ENCODE results near the gene TP53TG3B.
"Not testable (repeated sequence)": the region's sequence is repeated elsewhere in the genome, so short reads cannot be mapped to it uniquely, and the experiment has no call there.

The TP53TG3B gene

DNA sequence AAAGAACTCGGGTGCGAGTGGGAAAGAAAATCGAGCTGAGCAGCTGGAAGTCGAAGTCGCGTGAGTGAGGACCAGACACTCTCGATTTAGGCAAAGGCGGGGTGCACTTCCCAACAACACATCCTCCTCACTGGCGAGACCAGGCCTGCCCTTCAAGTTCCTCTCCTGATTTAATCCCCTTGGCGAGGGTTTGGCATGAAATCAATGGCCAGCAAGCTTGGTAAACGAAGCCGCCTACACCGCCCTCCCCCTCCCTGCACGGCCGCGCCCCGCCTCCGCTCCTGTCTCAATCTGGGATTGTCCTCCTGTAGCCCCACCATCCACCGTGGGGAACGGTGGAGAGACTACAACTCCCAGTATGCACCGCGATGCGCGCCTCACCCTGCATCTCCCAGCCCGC lies at the start of gene TP53TG3B:
Gene TP53TG3B (plus strand): TSS at position 301 of the 400 bp plus-strand sequence. CDS start 68 bp downstream, at position 369.
- not testable (repeated sequence) for DNase-seq (ENCODE audit: low read depth, low spot score)

GRCh38 chr16:33336226-33337012 lies 24.2 kb upstream of the TP53TG3B start:
- not testable (repeated sequence) for DNase-seq (ENCODE audit: low read depth, low spot score)

- not testable (repeated sequence) for DNase-seq (ENCODE audit: low read depth, low spot score)
Measured at GRCh38 chr16:33337627-33338542, 22.8 kb upstream of the TP53TG3B start.

GRCh38 chr16:33338543-33338951 lies 22.1 kb upstream of the TP53TG3B start:
- not testable (repeated sequence) for DNase-seq (ENCODE audit: low read depth, low spot score)

DNA sequence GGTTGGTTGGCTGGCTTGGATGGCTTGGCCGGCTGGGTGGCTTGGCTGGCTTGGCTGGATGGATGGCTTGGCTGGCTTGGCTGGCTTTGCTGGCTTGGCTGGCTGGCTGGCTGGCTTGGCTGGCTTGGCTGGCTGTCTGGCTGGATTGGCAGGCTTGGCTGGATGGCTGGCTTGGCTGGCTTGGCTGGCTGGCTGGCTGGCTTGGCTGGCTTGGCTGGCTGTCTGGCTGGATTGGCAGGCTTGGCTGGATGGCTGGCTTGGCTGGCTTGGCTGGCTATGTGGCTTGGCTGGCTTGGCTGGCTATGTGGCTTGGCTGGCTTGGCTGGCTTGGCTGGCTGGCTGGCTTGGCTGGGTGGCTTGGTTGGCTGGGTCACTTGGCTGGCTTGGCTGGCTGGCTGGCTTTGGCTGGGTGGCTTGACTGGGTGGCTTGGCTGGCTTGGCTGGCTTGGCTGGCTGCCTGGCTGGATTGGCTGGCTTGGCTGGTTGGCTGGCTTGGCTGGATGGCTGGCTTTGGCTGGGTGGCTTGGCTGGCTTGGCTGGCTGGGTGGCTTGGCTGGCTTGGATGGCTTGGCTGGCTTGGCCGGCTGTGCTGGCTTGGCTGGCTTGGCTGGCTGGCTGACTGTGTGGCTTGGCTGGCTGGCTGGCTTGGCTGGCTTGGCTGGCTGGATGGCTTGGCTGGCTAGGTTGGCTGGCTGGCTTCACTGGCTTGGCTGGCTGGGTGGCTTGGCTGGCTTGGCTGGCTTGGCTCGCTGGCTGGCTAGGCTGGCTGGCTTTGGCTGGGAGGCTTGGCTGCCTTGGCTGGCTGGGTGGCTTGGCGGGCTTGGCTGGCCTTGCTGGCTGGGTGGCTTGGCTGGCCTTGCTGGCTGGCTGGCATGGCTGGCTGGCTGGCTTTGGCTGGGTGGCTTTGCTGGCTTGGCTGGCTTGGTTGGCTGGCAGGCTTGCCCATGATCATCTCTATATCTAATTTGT lies 21.3 kb upstream of the TP53TG3B start:
- DNase-seq (ENCODE audit: low read depth, low spot score) = not testable (repeated sequence)
